Activated CD4-positive, alpha-beta T cell treated with anti-CD3 and anti-CD28 coated beads, Interleukin-2, amount 50 U/mL, for 4 hours (primary cell): ENCODE data around the gene CDC16.
"Not testable (repeated sequence)": the region's sequence is repeated elsewhere in the genome, so short reads cannot be mapped to it uniquely, and the experiment has no call there.

Experiments used
- DNase-seq, 2 experiments: peaks; one replicate each; pipeline ENCODE4 v3.0.0-alpha.2; 2020

The CDC16 gene

GRCh38 chr13:114229506-114229905, 5.2 kb upstream of the CDC16 start:
- DNase-seq: no peak

DNA sequence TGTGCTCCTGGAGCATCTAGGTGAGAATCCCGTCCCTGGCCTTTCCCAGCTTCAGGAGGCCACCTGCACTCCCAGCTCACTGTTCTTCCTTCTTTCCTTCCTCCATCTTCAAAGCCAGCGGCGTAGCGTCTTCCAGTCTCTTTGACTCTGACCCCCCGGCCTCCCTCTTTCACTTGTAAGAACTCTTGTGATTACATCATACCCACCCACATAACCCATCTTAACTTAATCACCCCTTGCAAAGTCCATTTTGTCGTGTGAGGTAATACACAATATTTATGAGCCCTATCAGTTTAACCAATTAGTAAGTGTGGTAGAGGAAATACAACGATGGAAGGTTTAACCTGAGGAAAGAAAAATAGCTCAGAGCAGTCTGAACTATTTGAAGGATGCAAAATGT, 4.6 kb upstream of the CDC16 start:
- no peak for DNase-seq

GRCh38 chr13:114230575-114230974, 4.1 kb upstream of the CDC16 start:
- DNase-seq: no peak

- DNase-seq: no peak
Observed at GRCh38 chr13:114231886-114232285, 2.8 kb upstream of the CDC16 start.

DNA sequence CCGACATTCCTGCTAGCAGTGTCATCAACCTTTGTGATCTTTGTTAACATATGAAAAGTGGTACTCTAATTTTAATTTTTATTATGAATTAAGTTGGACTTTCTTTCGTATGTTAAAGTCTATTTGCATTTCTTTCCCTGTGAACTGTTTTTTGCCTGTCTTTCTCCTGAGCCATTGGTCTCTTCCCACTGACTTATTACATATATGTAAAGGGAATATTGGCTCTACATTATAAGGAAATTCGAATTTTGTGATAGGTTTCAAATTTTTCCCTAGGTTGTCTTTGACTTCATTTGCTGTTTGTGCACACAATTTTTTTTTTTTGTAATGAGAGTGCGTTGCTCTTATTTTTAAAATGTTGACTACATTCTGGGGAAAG, 442 bp upstream of the CDC16 start:
- no peak for DNase-seq

DNA sequence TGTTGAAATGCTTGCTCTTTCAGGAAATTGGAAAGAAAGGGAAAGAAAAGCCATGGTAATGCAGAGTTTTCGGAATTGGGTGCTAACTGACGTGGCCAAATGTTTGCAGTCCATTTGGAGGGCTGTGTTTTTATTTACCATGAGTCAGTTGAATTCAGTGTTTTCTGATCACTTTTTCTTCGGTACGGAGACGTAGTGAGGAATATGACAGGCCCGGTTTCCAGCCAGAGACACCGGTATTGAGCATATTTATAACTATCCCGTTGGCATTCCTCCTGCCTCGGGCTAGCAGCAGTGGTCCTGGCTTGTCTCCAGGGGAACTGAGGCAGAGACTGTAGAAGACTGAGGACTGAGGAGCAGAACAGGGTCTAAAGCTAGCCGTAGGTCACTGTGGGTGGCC, 1.0 kb downstream of the CDC16 start:
- no peak for DNase-seq

DNA sequence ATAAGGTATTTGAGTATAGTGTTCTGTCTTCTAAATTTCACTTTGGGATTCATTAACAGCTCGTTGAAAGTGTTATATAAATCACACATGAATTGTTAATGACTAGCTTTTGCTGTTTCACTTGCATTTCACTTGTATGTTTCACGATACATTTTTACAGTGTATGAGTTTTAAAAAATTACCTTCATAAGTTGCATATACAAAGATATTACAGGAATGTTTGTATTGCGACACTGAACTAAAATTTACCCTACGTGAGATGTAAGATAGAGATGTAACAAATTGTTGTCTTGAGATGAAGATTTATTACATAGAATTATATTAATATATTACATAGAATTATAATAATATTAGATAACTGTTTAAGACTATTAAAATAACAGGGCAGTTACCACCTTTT, 1.5 kb downstream of the CDC16 start:
- DNase-seq: no peak

GRCh38 chr13:114237415-114238112, 2.9 kb downstream of the CDC16 start:
- no peak for DNase-seq

DNA sequence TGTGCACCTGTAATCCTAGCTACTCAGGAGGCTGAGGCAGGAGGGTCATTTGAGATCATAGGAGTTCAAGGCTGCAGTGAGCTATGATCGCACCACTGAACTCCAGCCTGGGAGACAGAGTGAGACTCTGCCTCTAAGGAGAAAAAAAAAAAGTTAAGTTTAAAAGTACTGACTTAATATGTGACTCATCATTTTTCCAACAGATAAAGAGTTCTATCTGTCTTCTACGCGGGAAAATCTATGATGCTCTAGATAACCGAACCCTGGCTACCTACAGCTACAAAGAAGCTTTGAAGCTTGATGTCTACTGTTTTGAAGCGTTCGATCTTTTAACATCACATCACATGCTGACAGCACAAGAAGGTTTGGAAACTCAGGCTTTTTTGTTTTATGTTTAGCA, 7.2 kb downstream of the CDC16 start:
- DNase-seq: no peak

- no peak for DNase-seq
Observed at GRCh38 chr13:114243971-114244370, 9.3 kb downstream of the CDC16 start.

- no peak for DNase-seq
Observed at GRCh38 chr13:114244637-114245036, 9.9 kb downstream of the CDC16 start.

DNA sequence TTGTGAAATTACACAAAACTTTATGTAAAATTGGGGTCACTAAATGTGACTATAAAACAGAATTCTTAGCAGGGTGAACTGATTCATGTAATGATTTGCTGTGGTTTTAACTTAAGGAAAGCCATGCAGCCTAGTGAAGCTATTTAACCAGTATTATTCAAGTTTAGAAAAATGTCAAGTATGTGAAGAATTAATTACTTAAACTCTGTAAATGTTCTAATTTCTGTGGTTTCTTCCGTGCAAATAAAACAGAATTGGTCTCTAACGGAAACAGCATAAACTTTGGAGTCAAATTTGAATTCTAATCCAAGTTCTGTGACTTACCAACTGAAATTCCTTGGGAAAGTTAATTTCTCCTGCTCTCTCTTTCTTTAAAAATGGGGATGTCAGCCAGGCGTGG, 13.3 kb downstream of the CDC16 start:
- no peak for DNase-seq

- no peak for DNase-seq
Observed at GRCh38 chr13:114249077-114249476, 14.4 kb downstream of the CDC16 start.

- DNase-seq: not testable (repeated sequence)
Observed at GRCh38 chr13:114251639-114252440, 17.1 kb downstream of the CDC16 start.

- DNase-seq: no peak
Observed at GRCh38 chr13:114256547-114256946, 21.9 kb downstream of the CDC16 start.

DNA sequence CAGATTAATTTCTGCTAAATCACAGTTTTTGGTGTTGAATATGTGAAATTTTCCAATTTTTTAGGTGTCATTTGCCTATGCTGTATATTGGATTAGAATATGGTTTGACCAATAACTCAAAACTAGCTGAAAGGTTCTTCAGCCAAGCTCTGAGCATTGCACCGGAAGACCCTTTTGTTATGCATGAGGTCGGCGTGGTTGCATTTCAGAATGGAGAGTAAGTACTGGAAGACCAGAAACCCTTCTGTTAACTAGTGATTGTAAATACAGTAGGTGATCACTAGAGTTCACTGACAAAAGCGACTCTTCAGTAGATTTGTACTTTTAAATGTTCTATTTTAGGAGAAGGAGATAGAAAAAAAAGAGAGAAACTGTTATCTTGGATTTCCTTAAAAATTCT, 22.3 kb downstream of the CDC16 start:
- DNase-seq: no peak

- DNase-seq: no peak
Observed at GRCh38 chr13:114258589-114258988, 23.9 kb downstream of the CDC16 start.

DNA sequence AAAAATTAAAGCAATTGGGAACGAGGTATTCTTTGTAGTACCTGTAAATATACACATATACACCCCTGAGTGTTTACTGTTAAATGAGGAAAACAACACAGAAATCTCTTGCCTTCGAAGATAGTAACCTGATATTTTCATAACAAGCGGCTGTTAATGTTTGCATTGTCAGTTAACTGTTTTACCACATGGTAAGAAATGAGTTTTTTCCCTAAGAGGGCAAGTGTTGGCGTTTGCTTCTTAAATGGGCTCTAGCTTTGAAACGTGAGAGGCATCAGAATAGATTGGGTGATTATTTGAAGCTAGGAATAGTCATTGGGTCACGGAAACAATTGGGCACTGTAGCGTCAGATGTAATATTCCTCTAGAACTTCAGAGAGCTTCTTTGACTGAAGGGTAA, 24.7 kb downstream of the CDC16 start:
- DNase-seq: no peak

DNA sequence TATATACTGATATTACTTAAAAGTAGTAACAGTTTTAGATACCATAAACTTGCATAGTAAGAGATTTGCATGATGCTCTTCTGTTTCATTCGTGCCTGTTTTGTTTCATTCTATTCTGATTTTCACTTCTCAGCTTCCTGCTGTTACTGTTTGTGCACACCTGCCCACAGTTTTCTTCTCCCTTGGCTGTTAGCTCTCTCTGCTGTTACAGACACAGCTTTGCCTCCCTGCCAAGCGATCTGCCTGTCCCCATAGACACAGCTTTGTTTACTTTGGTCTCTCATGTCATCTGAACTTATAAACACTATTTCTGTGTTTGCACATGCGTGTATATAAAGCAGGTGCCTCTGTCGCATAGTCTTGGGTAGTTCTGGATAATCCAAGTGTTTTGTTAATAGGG, 25.3 kb downstream of the CDC16 start:
- no peak for DNase-seq

DNA sequence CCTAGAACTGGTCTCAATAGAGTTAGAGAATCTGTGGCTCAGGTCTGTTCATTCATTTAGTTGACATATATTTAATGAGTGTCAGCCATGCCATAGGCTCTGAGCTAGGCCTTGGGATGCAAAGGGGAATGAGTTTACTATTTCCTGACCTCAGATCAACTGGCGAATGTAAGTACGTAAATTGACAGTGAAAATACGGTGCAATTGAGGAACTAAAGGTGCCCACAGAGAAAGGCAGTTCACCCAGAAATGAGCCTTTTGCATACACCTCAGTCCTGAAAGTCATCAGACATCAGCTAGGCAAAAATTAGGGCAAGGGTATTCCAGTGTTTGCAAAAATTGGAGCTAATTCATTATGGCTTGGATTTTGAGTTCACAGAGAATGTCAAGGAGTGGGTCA, 26.1 kb downstream of the CDC16 start:
- no peak for DNase-seq

GRCh38 chr13:114261328-114261965, 26.8 kb downstream of the CDC16 start:
- no peak for DNase-seq

DNA sequence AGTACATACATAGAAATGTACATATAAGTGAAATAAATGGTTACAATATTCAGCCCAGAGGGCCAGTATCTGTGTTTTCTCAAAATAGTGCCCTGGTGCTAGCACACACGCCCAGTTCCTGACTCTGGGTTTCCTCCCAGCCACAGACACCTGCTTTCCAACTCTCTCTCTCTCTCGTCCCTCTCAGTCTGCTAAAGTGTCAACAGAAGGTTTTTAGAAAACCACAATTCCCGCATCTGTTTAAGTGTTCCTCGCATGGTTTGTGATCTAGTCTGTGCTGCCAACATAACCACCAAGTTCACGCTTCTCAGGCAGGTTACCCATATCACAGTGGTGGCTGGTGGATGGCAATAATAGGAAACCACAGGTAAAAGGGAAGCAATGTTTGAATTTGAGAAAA, 28.9 kb downstream of the CDC16 start:
- DNase-seq: no peak

- DNase-seq: not testable (repeated sequence)
Observed at GRCh38 chr13:114264313-114264712, 29.6 kb downstream of the CDC16 start.
